ENCODE data around the gene SLC35B2. TPM values are rescaled to one million over a fixed set of nuclear protein-coding genes. Genes with fewer than 3 reads are reported as not detected.

Gene SLC35B2
- total and polyA plus RNA-seq, 4 donors = 18.9 to 27.0 (median 21.1) TPM

DNA sequence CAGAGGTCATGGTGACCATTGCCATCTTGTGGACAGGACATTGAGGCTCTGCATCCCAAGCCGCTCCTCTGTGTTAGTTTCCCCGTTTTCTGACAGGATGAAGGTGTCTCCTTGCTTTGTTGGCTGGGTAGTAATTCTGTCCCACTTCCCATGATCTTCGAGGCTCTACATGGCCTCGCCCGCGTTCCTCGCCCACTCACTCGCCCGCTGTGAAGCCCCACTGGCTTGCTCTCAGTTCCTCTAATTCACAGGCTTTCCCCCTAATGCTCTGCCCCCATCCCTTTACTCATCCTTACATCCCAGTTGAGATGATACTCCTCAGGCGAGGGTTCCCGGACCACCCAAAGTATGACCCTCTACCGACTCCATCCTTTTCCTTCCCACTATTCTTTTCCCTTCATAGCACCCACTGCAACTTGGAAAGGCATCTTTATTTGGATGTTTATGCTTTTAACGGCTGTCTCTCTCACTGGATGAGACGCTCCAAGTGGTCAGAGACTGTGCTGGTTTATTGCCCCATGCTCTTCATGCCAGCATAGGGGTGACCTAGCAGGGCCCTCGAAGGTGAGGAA lies 511 bp upstream of the SLC35B2 start:
- Histone ChIP-seq H3K27me3 (ENCODE audit: control insufficient read depth in 4 of 4, insufficient read depth in 4 of 4, low read length in 3 of 4) (no peaks in the 10 kb centered on the region), H3K36me3 (ENCODE audit: control insufficient read depth in 4 of 4, insufficient read depth in 3 of 4, low read depth in 1 of 4, low read length in 3 of 4) (peaks cover 2 to 33% (median 26%) of the 10 kb centered on the region in 4 donors), H3K4me1 (ENCODE audit: control insufficient read depth in 4 of 4, insufficient read depth in 4 of 4, low read length in 3 of 4) (peaks cover 6 to 36% (median 19%) of the 10 kb centered on the region in 4 donors), H3K27ac (ENCODE audit: low read depth in 1 of 2, low read length in 2 of 2) (peak overlapping the region; percentile 50 to 59), H3K9me3 (ENCODE audit: control insufficient read depth in 4 of 4, low read length in 3 of 4) (no peaks in the 10 kb centered on the region), H3K4me3 (ENCODE audit: low read depth in 1 of 3, low read length in 3 of 3) (peak overlapping the region in 2 of 3 donors; percentile 50 to 67), H3K9ac (ENCODE audit: low read depth in 1 of 2, low read length in 2 of 2) (peak overlapping the region in 1 of 2 donors; percentile 57)
- TF ChIP-seq RXRA (IDR thresholded peaks at IDR 0.05) (no peak), EGR1 (IDR thresholded peaks at IDR 0.05; ENCODE audit: low read depth in 2 of 2) (no peak), YY1 (IDR thresholded peaks at IDR 0.05) (no peak), HNF4G (IDR thresholded peaks at IDR 0.05) (no peak), FOXA1 (IDR thresholded peaks at IDR 0.05) (no peak), JUND (IDR thresholded peaks at IDR 0.05) (no peak), NR2F2 (IDR thresholded peaks at IDR 0.05) (no peak), RAD21 (IDR thresholded peaks at IDR 0.05) (no peak), HNF4A (conservative IDR thresholded peaks at IDR 0.05) (no peak), TAF1 (conservative IDR thresholded peaks at IDR 0.05) (no peak)
- TF ChIP-seq, protein P1, sequence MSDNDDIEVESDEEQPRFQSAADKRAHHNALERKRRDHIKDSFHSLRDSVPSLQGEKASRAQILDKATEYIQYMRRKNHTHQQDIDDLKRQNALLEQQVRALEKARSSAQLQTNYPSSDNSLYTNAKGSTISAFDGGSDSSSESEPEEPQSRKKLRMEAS (IDR thresholded peaks at IDR 0.05) = no peak
- TF ChIP-seq, protein P2, sequence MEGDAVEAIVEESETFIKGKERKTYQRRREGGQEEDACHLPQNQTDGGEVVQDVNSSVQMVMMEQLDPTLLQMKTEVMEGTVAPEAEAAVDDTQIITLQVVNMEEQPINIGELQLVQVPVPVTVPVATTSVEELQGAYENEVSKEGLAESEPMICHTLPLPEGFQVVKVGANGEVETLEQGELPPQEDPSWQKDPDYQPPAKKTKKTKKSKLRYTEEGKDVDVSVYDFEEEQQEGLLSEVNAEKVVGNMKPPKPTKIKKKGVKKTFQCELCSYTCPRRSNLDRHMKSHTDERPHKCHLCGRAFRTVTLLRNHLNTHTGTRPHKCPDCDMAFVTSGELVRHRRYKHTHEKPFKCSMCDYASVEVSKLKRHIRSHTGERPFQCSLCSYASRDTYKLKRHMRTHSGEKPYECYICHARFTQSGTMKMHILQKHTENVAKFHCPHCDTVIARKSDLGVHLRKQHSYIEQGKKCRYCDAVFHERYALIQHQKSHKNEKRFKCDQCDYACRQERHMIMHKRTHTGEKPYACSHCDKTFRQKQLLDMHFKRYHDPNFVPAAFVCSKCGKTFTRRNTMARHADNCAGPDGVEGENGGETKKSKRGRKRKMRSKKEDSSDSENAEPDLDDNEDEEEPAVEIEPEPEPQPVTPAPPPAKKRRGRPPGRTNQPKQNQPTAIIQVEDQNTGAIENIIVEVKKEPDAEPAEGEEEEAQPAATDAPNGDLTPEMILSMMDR (IDR thresholded peaks at IDR 0.05; ENCODE audit: low read depth, low read length, missing input control) = no peak
- no peak for DNase-seq (ENCODE audit: low spot score)
- 38% methylated on average over 15 of the region's 15 CpGs for WGBS

DNA sequence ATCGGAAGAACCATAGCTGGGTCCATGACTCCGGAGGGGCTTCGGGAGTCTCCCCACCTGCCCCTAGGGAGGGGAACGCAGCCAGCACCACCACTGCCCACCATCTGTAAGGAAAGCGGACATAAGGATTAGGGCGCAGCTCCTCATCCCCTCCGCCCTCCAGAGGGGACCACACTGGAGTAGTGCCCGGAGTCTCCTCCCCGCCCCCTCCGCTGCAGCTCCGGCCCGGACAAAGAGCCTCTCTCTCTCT lies 628 bp downstream of the SLC35B2 start:
- TF ChIP-seq, protein P3, sequence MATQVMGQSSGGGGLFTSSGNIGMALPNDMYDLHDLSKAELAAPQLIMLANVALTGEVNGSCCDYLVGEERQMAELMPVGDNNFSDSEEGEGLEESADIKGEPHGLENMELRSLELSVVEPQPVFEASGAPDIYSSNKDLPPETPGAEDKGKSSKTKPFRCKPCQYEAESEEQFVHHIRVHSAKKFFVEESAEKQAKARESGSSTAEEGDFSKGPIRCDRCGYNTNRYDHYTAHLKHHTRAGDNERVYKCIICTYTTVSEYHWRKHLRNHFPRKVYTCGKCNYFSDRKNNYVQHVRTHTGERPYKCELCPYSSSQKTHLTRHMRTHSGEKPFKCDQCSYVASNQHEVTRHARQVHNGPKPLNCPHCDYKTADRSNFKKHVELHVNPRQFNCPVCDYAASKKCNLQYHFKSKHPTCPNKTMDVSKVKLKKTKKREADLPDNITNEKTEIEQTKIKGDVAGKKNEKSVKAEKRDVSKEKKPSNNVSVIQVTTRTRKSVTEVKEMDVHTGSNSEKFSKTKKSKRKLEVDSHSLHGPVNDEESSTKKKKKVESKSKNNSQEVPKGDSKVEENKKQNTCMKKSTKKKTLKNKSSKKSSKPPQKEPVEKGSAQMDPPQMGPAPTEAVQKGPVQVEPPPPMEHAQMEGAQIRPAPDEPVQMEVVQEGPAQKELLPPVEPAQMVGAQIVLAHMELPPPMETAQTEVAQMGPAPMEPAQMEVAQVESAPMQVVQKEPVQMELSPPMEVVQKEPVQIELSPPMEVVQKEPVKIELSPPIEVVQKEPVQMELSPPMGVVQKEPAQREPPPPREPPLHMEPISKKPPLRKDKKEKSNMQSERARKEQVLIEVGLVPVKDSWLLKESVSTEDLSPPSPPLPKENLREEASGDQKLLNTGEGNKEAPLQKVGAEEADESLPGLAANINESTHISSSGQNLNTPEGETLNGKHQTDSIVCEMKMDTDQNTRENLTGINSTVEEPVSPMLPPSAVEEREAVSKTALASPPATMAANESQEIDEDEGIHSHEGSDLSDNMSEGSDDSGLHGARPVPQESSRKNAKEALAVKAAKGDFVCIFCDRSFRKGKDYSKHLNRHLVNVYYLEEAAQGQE (IDR thresholded peaks at IDR 0.05) = no peak
- TF ChIP-seq, protein P4, sequence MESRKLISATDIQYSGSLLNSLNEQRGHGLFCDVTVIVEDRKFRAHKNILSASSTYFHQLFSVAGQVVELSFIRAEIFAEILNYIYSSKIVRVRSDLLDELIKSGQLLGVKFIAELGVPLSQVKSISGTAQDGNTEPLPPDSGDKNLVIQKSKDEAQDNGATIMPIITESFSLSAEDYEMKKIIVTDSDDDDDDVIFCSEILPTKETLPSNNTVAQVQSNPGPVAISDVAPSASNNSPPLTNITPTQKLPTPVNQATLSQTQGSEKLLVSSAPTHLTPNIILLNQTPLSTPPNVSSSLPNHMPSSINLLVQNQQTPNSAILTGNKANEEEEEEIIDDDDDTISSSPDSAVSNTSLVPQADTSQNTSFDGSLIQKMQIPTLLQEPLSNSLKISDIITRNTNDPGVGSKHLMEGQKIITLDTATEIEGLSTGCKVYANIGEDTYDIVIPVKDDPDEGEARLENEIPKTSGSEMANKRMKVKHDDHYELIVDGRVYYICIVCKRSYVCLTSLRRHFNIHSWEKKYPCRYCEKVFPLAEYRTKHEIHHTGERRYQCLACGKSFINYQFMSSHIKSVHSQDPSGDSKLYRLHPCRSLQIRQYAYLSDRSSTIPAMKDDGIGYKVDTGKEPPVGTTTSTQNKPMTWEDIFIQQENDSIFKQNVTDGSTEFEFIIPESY (IDR thresholded peaks at IDR 0.05) = no peak
- TF ChIP-seq NR2F2 (IDR thresholded peaks at IDR 0.05) = no peak
- no peak for TF ChIP-seq JUND (IDR thresholded peaks at IDR 0.05)
- TF ChIP-seq, protein P1 (IDR thresholded peaks at IDR 0.05) = no peak
- TF ChIP-seq HNF4A (conservative IDR thresholded peaks at IDR 0.05) = no peak
- TF ChIP-seq FOXA2 (IDR thresholded peaks at IDR 0.05) = no peak
- no peak for TF ChIP-seq GABPA (IDR thresholded peaks at IDR 0.05 in 1 of 2, conservative IDR thresholded peaks at IDR 0.05 in 1 of 2)
- TF ChIP-seq SP1 (IDR thresholded peaks at IDR 0.05) = no peak
- TF ChIP-seq YY1 (IDR thresholded peaks at IDR 0.05) = no peak
- TF ChIP-seq, protein P5, sequence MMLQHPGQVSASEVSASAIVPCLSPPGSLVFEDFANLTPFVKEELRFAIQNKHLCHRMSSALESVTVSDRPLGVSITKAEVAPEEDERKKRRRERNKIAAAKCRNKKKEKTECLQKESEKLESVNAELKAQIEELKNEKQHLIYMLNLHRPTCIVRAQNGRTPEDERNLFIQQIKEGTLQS (IDR thresholded peaks at IDR 0.05) = no peak
- TF ChIP-seq, protein P2 (IDR thresholded peaks at IDR 0.05; ENCODE audit: low read depth, low read length, missing input control) = no peak
- TF ChIP-seq RXRA (IDR thresholded peaks at IDR 0.05) = no peak
- no peak for TF ChIP-seq RAD21 (IDR thresholded peaks at IDR 0.05)
- no peak for TF ChIP-seq HNF4G (IDR thresholded peaks at IDR 0.05)
- no peak for TF ChIP-seq EGR1 (IDR thresholded peaks at IDR 0.05; ENCODE audit: low read depth in 2 of 2)
- TF ChIP-seq TAF1 (conservative IDR thresholded peaks at IDR 0.05) = no peak
- TF ChIP-seq FOXA1 (IDR thresholded peaks at IDR 0.05) = no peak
- DNase-seq (ENCODE audit: low spot score) = no peak
- H3K4me1 ChIP-seq (ENCODE audit: control insufficient read depth in 4 of 4, insufficient read depth in 4 of 4, low read length in 3 of 4) = peaks cover 2 to 27% (median 14%) of the 10 kb centered on the region in 4 donors
- no peaks in the 10 kb centered on the region for H3K9me3 ChIP-seq (ENCODE audit: control insufficient read depth in 4 of 4, low read length in 3 of 4)
- H3K27ac ChIP-seq (ENCODE audit: low read depth in 1 of 2, low read length in 2 of 2) = peak overlapping the region; percentile 59 to 91
- peaks cover 7 to 43% (median 36%) of the 10 kb centered on the region in 4 donors for H3K36me3 ChIP-seq (ENCODE audit: control insufficient read depth in 4 of 4, insufficient read depth in 3 of 4, low read depth in 1 of 4, low read length in 3 of 4)
- WGBS = 1% methylated on average over 12 of the region's 12 CpGs
- peak overlapping the region; percentile 26 to 42 for H3K9ac ChIP-seq (ENCODE audit: low read depth in 1 of 2, low read length in 2 of 2)
- peak overlapping the region; percentile 62 to 85 (median 67) for H3K4me3 ChIP-seq (ENCODE audit: low read depth in 1 of 3, low read length in 3 of 3)
- H3K27me3 ChIP-seq (ENCODE audit: control insufficient read depth in 4 of 4, insufficient read depth in 4 of 4, low read length in 3 of 4) = no peaks in the 10 kb centered on the region
